GM19467 (cell line): Measurements from ENCODE around the gene GRIP2.

Source experiments
- ATAC-seq: cut with Tn5 transposase; IDR thresholded peaks from one replicate; pipeline ENCODE4 v1.9.1; 2021; ENCODE audit warnings: mild to moderate bottlenecking, moderate library complexity; ENCODE audit not compliant: unreplicated experiment

The GRIP2 gene

DNA sequence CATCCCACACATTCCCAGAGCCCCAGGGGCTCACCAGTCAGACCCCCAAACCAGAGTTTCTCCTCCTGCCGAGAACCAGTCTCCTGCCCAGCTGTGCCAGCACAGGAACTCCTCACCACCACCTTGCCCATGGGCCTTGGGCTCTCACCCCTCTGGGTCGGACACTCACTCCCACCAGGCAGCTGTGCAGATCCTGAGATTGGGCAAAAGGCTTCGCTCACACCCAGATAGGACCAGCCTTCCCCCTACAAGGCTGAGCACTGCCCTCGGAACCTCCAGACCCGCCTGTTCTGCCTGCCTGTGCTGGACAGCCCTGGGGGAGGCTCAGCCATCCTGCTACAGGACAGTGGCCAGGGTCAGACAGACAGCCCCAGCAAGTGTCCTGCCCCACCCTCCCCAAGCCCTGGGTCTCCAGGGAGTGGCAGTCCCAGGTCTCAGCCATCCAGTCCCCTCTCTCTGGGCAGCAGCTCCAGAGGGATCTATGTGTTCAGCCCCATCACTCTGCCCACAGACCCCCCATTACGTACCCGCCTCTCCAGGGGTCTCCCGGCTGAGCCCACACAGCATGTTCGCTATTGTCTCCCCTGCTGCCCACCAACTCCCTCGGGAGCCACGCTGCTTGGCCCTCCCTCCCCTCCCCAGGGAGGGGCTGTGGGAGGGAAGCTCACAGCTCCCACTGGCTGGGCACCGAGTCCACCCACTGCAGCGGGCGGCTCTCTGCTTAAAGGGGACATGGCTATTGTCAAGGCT lies at the start of gene GRIP2:
Gene GRIP2 (minus strand): TSS at position 601 of the 750 bp plus-strand sequence. CDS start 34 bp downstream, at position 567.
- ATAC-seq, result no peak

DNA sequence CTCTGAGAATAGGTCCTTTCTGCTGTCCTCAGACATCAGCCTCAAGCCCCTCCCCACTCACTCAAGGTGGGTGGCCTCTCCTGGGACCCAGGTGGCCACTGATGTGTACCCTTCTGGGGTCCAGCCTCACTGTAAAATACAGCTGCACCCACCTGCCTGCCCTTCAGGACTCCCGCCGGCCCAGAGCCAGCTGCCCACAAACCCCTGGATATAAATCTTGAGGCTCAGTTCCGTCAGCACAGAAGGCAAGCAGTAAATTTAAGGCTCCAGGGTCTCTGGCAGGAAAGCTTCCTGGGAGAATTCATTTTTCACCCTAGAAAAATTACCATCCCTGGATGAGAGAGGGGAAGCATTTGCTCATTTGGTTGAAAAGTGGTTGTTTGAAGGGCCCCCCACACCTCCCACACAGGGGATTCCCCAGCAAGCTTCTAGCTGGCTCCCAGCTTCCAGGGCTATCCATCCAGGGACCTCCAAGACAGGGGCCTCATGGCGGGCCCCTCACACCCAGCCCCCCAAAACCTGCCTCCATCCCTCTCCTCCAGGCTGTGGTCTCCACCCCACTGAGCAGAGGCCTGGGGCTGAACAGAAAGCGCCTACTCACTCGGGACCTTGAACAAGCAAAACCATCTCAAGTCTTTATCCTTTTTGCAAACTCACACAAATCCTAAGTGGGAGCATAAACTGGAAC lies 48.4 kb upstream of the GRIP2 start:
- ATAC-seq, result no peak

DNA sequence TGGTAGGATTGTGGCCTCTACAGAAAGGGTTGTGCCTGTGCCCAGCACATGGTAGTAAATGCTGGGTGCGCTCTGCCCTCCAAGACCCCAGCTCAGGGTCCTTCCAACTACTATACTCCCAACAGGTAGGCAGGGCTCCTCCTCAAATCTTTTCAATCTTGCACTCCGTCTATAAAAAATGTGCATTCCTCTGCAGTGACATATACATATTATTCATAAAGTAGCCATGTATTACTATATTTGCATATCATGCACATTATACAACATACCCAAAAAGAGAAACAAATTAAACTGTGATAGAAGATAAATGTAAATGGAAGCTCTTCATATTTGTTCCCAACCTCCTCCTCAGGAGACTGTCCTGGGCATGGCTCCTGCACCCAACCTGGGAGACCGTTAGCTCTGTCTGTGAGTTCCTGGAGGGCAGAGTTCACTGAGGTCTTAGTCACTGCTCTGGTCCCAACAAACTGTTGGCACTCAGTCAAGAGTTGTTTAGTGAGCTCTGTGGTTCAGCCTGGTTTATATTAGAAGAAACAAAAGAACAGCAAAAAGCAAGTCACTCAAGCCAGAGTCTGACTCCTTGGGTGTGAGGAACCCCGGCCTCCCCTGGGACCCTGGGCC lies 47.7 kb upstream of the GRIP2 start:
- no peak for ATAC-seq

DNA sequence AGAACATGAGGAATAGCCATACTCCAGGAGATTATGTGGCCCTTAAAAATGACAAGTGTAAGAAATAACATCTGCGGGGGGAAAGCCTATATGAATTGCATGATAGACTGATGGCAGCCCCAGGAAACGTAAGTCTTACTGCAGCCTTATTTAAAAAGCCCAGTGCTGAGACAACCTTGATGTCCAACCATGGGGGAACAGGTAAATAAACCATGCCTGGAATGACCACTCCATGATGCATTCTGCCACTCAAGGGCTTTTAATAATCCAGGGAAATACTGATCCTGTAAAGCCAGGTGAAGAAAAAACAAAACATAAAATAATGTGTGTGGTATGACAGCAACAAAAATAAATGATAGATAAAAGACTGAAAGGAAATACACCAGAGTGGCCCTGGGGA lies 46.5 kb upstream of the GRIP2 start:
- no peak for ATAC-seq

DNA sequence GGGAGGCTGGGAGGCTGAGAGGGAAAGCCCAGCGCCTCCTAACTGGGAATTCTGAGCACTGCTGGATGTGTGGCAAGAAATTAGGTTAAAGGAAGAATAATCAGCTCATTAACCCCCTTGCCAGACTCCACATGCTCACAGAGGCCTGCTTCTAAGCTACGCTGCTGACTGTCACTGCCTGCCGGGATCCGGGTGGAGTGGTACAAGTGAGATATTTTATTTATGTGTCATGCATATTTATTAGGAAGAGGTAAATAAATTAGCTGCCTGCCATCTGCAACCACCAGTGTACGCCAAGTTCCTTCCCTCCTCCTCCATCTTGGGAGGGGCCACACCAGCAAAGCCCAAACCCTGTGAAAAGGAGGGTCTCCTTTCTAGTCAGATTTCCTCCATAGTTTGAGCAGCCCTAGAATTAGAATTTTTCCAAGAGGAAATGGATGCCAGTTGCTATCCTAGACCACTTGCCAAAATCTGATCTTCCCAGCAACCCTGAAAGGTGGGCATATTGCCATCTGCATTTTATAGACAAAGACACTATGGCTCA lies 43.5 kb upstream of the GRIP2 start:
- no peak for ATAC-seq

DNA sequence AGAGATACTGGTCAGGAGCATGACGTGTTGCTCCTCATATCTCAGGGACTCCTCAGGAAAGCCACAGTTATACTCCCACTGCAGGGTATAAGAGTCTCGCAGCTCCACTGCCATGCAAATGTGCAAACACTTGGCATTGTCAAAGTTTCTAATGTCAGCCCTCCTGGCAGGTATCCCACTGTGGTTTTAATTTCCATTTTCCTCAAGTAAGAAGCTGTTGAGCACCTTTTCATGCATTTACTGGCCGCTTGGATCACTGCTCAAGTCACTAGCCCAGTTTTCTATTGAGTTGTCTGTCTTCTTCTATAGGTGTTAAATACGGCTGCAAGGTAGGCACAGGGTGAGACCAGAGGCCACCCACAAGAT lies 41.9 kb upstream of the GRIP2 start:
- no peak for ATAC-seq

DNA sequence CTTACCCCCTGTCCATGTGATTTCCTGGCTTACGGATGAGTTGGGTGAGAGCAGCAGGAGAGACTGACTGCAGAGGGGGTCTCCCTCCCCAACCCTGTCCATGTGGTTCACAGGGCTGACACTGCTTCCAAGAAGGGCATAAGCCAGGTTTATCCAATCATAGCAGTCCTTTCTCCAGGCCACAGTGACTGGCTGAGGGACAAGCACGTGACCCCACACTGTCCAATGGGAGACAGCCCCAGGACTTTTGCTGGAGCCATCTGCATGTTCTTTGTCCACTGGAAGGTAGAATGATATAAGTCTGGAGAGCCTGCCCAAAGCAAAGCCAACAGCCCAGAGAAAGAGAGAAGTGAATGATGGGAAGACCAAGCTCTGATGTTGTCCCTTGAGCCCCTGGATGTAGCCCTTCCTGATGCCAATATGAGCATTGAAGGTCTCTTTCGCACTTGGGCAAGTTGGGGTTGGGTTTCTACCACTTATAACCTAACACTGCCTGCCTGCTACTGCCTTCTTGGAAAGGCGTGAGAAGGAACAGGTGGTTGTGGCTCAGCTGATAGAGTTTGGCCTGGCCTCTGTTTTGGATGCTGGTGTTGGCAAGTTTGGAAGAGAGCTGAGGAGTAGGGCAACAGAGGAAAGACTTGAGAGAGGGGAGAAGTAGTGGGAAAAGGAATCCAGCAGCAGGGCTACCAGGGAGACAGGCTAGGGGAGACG lies 41.3 kb upstream of the GRIP2 start:
- no peak for ATAC-seq

DNA sequence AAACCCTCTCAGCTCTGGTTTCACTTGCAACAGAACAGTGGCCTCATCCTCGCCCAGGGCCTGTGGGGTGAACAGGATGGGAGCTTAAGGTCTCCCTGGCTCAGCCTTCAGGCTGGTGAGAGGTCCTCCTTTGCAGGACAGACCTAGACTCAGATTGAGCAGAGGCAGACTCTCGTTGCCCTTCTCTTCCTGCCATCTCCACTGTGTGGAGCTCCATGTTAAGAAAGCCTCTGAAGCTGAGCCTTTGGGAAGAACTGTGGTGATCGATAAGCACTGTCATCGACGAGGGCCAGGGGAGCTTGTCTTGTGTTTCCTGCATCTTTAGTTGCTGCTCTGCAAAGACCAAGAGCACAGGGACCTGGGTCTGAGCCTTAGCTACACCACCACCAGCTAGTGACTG lies 37.8 kb upstream of the GRIP2 start:
- no peak for ATAC-seq

DNA sequence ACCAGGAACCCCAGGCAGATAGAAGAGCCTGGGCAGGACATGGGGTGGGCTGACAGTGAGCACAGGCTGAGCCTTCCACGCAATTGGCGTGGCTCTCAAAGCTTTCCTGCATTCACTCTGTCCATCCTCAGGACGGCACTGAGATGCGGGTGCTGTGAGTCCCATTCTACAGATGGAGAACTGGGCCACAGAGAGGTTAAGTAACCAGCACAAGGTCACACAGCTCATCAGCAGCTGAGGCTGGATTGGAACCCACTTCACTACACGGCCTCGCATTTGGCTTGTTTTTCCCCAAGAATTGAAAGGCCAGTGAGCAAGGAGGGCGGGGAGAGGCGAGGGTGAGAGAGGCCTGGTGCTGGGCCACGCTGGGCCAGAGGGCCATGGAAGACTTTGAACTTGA lies 36.0 kb upstream of the GRIP2 start:
- ATAC-seq, result no peak

DNA sequence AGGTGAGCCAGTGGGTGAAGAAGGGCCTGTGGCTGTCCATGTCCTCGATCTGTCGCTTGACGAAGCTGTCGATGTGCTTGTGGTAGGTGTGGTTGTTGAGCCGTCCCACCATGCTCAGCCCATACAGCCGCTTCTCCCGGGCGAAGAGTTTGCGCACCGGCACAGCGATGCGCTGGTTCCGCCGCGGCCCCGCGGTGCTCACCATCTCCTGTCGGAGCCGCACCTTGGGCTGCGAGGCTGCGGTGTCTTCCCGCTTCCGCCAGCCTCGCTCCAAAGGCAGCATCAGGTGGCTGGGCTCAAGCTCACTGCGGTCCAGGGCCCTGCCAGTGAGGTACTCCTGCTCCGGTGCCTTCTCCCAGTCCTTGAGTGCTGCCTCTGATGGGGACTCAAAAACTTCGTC lies 34.0 kb upstream of the GRIP2 start:
- ATAC-seq, result no peak

DNA sequence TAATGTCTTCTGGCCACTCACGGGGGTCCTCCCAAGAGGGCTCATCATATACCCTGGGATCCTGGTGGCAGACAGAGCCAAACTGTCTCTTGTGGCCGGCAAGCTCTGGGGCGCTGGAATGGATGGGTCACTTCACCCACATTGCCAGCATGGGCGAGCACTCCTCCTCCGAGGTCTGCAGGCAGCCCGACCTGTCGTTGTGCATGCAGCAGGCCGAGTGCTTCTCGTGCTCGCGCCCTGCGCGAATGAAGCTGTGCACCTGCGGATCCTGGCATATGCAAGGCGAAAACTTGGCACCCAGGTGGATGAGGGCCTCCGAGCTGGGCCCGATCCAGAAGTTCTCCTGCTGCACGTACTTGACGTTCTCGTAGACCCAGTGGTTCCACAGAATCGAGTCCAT lies 33.6 kb upstream of the GRIP2 start:
- no peak for ATAC-seq

DNA sequence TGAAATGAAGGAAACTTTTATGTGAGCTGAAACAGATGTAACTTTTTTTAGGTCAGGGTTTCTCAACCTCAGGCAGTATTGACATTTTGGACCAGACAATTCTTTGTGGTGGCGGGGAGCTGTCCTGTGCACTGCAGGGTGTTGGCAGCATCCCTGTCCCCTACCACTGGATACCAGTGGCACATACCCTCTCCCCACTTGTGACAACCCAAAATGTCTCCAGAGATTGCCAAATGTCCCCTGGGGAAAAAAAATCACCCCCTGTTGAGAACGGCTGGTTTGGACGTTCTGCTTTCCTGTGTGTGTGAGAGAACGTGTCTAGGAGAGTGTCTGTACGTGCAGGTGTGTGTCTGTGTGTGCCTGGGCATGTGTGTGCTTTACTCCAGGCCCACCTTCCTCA lies 30.7 kb upstream of the GRIP2 start:
- no peak for ATAC-seq

DNA sequence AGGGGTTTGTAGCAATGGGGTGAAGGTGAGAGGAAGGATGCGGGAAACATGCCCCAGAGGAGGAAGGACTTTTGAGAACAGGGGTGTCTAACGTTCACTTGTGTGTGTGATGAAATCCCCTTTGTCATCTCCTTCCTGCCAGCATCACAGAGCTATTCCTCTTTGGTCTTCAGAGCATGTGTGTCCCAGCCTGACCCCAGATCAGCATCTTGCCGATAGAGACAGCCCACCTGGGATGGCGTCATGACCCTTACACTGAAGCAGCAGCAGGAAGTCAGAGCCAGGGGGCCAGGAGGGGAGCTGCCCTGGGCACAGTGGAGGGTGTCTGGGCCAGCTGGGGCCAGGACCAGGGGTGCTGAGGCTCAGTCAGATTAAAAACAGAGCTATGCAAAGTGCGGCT lies 29.9 kb upstream of the GRIP2 start:
- ATAC-seq, result no peak

DNA sequence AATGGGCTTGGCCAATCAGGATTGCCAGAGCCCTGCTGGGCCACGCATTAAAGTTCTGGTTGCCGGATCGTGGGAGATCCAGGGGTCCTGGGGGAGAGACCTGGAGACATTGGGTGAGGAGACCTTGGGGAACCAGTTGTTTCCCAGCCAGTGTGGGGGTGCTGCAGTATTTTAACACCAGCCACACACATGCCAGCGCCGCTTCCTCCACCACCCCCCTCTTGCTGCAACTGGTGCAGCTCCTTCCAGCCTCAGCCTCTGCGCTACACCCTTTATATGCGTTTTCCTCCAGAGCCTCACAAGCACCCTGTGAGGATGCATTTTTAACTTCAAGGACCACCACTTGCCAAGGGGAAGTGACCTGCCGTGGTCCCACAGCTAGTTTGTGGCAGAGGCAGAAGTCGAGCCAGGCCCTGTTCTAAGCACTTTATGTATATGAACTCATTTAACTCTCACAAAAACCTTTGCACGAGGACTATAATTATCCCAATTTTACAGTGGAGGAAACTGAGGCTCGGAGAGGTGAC lies 29.4 kb upstream of the GRIP2 start:
- ATAC-seq, result no peak

DNA sequence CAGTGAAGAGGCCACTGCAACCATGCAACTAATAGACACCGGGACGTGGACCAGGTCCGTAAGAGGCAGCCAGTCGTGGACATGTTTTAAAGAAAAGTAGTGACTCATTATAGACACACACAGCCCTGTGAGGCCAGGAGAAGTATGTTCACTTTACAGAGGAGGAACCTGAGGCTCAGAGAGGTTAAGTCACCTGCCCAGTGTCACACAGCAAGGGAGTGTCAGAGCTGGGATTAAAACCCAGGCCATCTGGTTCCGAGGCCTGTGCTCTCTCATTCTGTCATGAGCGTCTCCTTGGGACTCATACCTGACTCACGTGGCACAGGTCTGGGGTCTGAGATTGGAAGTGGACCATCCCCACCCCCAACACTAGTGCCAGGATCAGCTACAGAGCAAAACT lies 28.1 kb upstream of the GRIP2 start:
- no peak for ATAC-seq

DNA sequence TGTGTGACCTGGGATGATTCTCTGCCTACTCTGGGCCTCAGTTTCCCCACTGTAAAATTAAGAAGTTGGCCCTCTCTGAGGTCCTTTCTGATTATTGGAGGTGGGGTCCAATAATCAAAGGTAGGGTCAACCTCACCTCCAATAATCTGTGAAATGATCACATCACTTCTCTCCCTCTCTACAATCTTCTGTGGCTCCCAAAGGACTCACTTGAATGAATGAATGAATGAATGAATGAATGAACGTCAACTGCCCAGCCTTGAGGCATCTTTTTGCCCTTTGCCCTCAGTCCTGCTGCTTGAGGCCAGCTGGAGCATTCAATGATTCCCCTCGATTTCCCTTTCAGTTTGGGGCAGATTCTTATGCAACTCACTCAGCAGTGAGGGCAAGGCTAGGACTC lies 26.7 kb upstream of the GRIP2 start:
- ATAC-seq, result no peak

DNA sequence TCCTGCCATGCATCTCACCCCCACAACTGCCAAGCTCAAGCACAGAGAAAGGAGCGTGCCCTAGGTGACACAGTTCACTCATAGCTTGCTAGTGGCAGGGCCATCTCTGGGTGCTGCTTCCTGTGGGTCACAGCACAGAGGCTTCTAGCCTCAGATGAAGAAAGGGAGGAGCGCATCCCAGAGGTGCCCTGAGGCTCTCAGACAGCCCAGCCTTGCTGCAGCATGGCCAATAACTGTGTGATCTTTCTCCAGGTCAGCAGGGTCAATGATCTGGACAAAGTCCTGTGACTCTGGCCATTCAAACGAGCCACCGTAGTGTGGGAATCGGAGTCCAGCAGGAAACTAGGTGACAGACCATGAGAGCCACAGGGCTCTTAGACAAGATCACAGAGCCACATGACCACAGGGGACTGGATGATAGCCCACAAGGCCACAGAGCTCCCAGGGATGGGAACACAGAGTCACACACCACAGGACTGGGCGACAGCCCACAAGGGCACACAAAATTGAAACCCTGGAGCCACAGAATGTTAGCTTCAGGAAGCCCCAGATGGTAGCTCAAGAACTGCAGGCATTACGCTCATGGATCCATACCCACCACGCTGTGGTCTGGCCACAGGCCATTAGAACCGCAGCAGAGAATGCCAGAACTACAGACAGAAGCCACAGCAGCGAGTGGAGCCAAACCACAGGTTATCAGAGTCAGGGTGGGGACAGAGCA lies 25.9 kb upstream of the GRIP2 start:
- ATAC-seq, result no peak

DNA sequence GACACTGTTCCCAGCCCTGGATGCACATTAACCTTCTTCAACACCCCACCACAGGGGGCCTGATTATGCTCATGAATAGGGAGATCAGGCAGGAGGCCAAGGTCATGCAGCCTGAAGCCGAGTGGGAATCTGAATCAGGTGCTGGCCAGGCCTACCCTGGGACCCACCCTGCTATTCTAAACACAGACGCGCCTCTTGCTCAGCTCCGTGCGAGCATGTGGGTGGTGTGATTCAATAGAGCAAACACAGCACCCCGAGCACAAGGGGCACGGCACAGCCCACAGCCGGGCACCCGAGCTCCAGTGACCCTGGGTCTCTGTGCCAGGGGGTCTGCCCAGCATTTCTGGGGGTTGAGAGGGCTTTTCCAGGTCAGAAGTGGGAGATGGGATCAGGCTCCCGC lies 24.6 kb upstream of the GRIP2 start:
- ATAC-seq, result no peak

DNA sequence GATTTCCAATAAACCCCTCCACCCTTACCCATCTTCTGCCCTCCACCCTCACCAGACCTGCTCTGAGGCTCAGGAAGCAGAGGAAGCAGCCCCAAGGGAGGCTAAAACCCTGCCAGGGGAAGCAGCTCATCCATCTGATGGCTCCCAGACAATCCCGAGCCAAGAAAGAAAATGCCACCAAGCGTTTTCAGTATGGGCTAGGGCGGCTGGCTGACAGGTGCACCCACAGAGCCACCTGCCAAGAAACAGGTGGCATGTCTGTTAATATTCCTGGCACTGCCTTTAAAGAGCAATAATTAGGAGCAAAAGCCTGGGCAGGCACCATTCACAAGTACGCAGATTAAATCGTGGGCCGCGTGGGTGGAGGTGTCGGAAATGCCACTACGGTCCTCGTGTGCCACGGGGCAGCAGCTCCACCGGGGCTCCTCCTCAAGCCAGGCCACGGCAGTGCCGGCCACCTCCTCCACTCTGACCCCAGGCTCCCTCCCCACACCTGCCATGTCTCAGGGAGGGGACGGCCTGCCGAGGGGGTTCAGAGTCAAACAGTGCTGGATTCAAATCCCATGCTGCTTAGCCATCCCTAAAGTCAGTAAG lies 23.9 kb upstream of the GRIP2 start:
- ATAC-seq, result no peak
